ENCODE data around the gene MUC6.
A peak's percentile ranks its signal among the peaks of the same experiment; 100 is the strongest.

MUC6 gene

DNA sequence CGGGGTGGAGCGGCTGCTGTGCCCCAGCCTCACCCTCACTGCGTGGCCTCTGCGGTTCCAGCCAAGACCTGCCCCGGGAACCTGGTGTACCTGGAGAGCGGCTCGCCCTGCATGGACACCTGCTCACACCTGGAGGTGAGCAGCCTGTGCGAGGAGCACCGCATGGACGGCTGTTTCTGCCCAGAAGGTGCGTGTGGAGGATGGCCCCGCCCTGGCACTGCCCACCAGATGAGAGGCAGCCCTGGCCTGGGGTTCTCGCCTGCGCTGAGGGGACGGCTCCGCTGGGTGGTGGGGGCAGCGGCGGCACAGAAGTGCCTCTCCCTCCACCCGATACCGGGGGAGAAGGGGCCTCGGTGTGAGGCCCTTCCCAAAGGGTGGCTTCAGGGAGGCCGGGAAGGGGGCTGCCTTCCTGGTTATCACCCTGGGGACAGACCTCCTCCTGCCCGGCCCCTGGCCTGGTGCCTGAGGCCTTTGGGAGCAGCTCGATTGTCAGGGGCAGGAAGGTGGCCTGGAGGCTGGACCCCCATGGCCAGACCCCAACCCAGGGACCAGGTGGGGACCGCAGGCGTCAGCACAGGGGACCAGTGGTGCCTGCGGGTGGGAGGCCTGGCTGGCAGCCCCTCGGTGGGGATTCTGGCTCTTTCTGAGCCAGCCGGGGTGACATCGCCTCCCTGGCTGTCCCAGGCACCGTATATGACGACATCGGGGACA, 45.2 kb upstream of the MUC6 start (continued):
- TF ChIP-seq, protein P1, sequence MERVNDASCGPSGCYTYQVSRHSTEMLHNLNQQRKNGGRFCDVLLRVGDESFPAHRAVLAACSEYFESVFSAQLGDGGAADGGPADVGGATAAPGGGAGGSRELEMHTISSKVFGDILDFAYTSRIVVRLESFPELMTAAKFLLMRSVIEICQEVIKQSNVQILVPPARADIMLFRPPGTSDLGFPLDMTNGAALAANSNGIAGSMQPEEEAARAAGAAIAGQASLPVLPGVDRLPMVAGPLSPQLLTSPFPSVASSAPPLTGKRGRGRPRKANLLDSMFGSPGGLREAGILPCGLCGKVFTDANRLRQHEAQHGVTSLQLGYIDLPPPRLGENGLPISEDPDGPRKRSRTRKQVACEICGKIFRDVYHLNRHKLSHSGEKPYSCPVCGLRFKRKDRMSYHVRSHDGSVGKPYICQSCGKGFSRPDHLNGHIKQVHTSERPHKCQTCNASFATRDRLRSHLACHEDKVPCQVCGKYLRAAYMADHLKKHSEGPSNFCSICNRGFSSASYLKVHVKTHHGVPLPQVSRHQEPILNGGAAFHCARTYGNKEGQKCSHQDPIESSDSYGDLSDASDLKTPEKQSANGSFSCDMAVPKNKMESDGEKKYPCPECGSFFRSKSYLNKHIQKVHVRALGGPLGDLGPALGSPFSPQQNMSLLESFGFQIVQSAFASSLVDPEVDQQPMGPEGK (CRISPR knock-in tag; IDR thresholded peaks at IDR 0.05; ENCODE audit: borderline replicate concordance), result no peak
- no peak for TF ChIP-seq BACH2 (CRISPR knock-in tag; IDR thresholded peaks at IDR 0.05; ENCODE audit: borderline replicate concordance)
- TF ChIP-seq ZNF8 (CRISPR knock-in tag; IDR thresholded peaks at IDR 0.05), result no peak
- TF ChIP-seq ZNF565 (CRISPR knock-in tag; conservative IDR thresholded peaks at IDR 0.05; ENCODE audit: low read depth), result no peak
- no peak for TF ChIP-seq SNAI2 (CRISPR knock-in tag; IDR thresholded peaks at IDR 0.05)

DNA sequence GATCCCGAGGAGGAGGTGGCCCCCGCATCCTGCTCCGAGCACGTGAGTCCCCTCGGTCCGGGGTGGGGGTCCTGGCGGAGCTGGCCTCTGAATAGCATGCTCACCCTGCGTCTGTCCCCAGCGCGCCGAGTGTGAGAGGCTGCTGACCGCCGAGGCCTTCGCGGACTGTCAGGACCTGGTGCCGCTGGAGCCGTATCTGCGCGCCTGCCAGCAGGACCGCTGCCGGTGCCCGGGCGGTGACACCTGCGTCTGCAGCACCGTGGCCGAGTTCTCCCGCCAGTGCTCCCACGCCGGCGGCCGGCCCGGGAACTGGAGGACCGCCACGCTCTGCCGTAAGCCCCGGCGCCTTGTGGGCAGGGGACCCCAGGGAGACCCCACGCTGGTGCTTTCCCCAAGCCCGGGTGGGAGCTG, 41.7 kb upstream of the MUC6 start:
- no peak for TF ChIP-seq OSR1 (CRISPR knock-in tag; IDR thresholded peaks at IDR 0.05)
- no peak for TF ChIP-seq ZNF70 (CRISPR knock-in tag; IDR thresholded peaks at IDR 0.05)
- ATAC-seq, result peak; percentile 22; the same call in 2 of the 3 replicates

DNA sequence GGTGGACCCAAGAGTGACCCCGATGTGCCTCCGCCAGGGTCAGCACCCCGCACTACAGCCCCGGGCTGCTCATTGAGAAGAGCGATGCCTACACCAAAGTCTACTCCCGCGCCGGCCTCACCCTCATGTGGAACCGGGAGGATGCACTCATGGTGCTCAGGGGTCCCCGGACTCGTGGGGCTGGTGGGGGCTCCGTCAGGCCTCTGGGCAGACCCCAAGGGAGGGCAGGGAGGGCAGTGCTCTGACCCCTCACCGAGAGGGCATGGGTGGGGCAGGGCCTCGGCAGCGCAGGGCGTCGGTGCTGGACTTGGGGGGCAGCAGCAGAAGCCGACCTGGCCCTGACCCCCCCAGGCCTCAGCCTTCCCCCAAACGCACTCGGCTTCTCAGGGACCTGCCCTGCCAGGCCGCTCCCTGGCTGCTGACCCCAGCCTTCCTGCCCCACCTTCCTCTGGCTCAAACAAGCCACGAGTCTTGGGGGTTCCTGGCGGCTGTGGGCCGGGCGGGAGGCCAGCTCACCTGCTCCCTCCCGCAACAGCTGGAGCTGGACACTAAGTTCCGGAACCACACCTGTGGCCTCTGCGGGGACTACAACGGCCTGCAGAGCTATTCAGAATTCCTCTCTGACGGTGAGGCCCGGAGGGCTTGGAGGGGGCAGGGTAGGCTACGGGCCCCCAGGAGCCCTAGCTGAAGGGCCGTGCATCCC, 41.0 kb upstream of the MUC6 start:
- ATAC-seq, result no peak
- TF ChIP-seq BACH2 (CRISPR knock-in tag; IDR thresholded peaks at IDR 0.05; ENCODE audit: borderline replicate concordance), result no peak
- TF ChIP-seq, protein P2, sequence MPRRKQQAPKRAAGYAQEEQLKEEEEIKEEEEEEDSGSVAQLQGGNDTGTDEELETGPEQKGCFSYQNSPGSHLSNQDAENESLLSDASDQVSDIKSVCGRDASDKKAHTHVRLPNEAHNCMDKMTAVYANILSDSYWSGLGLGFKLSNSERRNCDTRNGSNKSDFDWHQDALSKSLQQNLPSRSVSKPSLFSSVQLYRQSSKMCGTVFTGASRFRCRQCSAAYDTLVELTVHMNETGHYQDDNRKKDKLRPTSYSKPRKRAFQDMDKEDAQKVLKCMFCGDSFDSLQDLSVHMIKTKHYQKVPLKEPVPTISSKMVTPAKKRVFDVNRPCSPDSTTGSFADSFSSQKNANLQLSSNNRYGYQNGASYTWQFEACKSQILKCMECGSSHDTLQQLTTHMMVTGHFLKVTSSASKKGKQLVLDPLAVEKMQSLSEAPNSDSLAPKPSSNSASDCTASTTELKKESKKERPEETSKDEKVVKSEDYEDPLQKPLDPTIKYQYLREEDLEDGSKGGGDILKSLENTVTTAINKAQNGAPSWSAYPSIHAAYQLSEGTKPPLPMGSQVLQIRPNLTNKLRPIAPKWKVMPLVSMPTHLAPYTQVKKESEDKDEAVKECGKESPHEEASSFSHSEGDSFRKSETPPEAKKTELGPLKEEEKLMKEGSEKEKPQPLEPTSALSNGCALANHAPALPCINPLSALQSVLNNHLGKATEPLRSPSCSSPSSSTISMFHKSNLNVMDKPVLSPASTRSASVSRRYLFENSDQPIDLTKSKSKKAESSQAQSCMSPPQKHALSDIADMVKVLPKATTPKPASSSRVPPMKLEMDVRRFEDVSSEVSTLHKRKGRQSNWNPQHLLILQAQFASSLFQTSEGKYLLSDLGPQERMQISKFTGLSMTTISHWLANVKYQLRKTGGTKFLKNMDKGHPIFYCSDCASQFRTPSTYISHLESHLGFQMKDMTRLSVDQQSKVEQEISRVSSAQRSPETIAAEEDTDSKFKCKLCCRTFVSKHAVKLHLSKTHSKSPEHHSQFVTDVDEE (CRISPR knock-in tag; IDR thresholded peaks at IDR 0.05), result no peak
- no peak for TF ChIP-seq PPARA (CRISPR knock-in tag; IDR thresholded peaks at IDR 0.05; ENCODE audit: borderline replicate concordance)
- TF ChIP-seq ARNTL (CRISPR knock-in tag; IDR thresholded peaks at IDR 0.05; ENCODE audit: borderline replicate concordance, low read depth), result no peak
- no peak for TF ChIP-seq TCF4 (CRISPR knock-in tag; IDR thresholded peaks at IDR 0.05; ENCODE audit: borderline replicate concordance)
- TF ChIP-seq GLIS3 (CRISPR knock-in tag; IDR thresholded peaks at IDR 0.05), result no peak
- TF ChIP-seq, protein P3, sequence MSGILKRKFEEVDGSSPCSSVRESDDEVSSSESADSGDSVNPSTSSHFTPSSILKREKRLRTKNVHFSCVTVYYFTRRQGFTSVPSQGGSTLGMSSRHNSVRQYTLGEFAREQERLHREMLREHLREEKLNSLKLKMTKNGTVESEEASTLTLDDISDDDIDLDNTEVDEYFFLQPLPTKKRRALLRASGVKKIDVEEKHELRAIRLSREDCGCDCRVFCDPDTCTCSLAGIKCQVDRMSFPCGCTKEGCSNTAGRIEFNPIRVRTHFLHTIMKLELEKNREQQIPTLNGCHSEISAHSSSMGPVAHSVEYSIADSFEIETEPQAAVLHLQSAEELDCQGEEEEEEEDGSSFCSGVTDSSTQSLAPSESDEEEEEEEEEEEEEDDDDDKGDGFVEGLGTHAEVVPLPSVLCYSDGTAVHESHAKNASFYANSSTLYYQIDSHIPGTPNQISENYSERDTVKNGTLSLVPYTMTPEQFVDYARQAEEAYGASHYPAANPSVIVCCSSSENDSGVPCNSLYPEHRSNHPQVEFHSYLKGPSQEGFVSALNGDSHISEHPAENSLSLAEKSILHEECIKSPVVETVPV (CRISPR knock-in tag; IDR thresholded peaks at IDR 0.05), result no peak
- TF ChIP-seq CSDC2 (CRISPR knock-in tag; IDR thresholded peaks at IDR 0.05), result no peak

DNA sequence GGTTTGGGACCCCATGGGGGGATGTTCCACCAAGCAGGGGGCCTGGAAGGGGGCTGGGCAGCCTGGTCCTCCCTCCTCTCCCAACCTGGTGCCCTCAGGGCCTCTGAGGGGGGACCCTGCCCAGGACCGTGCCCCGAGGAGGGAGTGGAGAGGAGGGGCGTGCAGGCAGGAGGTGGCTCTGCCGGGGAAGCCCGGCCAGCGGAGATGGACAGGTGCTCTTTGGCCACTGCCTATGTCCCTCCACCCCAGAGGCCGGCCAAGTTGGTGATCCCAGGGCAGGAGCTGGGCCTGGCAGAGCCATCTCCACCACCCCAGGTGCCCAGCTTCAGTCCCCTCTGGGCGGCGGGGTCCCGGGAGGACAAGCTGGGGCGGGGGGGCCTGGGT, 40.5 kb upstream of the MUC6 start:
- TF ChIP-seq ISL1 (CRISPR knock-in tag; IDR thresholded peaks at IDR 0.05) (no peak), PPARA (CRISPR knock-in tag; IDR thresholded peaks at IDR 0.05; ENCODE audit: borderline replicate concordance) (no peak), ZFP30 (CRISPR knock-in tag; IDR thresholded peaks at IDR 0.05) (no peak), ZC3H10 (CRISPR knock-in tag; IDR thresholded peaks at IDR 0.05) (no peak)
- TF ChIP-seq, protein P1 (CRISPR knock-in tag; IDR thresholded peaks at IDR 0.05; ENCODE audit: borderline replicate concordance), result no peak
- ATAC-seq, result no peak

All from SK-N-SH treated with all-trans-retinoic acid at 6 μM for 48 hours (cell line).